Activated CD4-positive, alpha-beta T cell treated with anti-CD3 and anti-CD28 coated beads for 36 hours (primary cell): Measurements from ENCODE around the gene ERCC5. TPM values are rescaled to one million over a fixed set of nuclear protein-coding genes. Genes with fewer than 3 reads are reported as not detected.

Source experiments
- ATAC-seq: fragments of 200-7000 bp; cut with Tn5 transposase; one replicate; pipeline ENCODE4 v1.10.0; 2021; ENCODE audit warnings: mild to moderate bottlenecking, moderate library complexity
- CTCF ChIA-PET: fragments of 350-600 bp; sonication (Branson Sonifier 250); formaldehyde crosslinking; loops from one replicate; lab custom pipeline; 2021; ENCODE audit warnings: antibody characterized with exemption; lab: Charles Lee
- POLR2A ChIA-PET: fragments of 350-600 bp; sonication (Branson Sonifier 250); formaldehyde crosslinking; loops from one replicate; lab custom pipeline; 2021; ENCODE audit warnings: antibody characterized with exemption, inconsistent platforms; lab: Charles Lee
- DNase-seq: peaks from one replicate; pipeline ENCODE4 v3.0.0-alpha.2; 2020
- H3K27ac Mint-ChIP-seq: one replicate; pipeline ENCODE4 v1.8.0; 2021; ENCODE audit warnings: mixed read lengths
- H3K27me3 Mint-ChIP-seq: one replicate; pipeline ENCODE4 v1.8.0; 2021; ENCODE audit warnings: mixed read lengths
- H3K36me3 Mint-ChIP-seq: one replicate; pipeline ENCODE4 v1.8.0; 2021; ENCODE audit warnings: low read depth, mixed read lengths
- H3K4me1 Mint-ChIP-seq: one replicate; pipeline ENCODE4 v1.8.0; 2021; ENCODE audit warnings: mixed read lengths
- H3K4me3 Mint-ChIP-seq: one replicate; pipeline ENCODE4 v1.8.0; 2021; ENCODE audit warnings: mild to moderate bottlenecking, moderate library complexity, mixed read lengths
- H3K9me3 Mint-ChIP-seq: one replicate; pipeline ENCODE4 v1.8.0; 2021; ENCODE audit warnings: low read depth, mixed read lengths
- intact Hi-C, 2 experiments: fragments of 100-400 bp; cut with DNase I in 1 of 2; cut with micrococcal nuclease in 1 of 2; formaldehyde crosslinking; loops; one replicate each; pipeline versions ENCODE4 v1.14.2 to v1.15.1; 2022 to 2024; cut with DNase I, micrococcal nuclease
- total RNA-seq, 2 experiments: library from RNA; stranded (reverse); gene quantifications; one replicate each; pipeline ENCODE4 v1.2.3, GENCODE V29; 2021

ERCC5 gene
- total RNA-seq, 2 experiments from 2014 or later, result 74.8 to 79.1 TPM

GRCh38 chr13:102815788-102816187 lies 30.0 kb upstream of the ERCC5 start:
- no peaks in the 10 kb centered on the region for H3K27me3 Mint-ChIP-seq
- H3K27ac Mint-ChIP-seq, result no peak overlapping the region
- intact Hi-C loops, result no loop called here
- ATAC-seq, result no peak
- DNase-seq, result no peak
- H3K4me3 Mint-ChIP-seq, result no peak overlapping the region
- CTCF ChIA-PET, result interaction anchor here (1.4 kb wide), 1 partner anchor 11 kb away, joined by 3 read pairs; no protein-coding TSS in a partner anchor
- peaks cover 32% of the 10 kb centered on the region for H3K36me3 Mint-ChIP-seq
- H3K4me1 Mint-ChIP-seq, result peaks cover 16% of the 10 kb centered on the region
- peaks cover 2% of the 10 kb centered on the region for H3K9me3 Mint-ChIP-seq
- POLR2A ChIA-PET, result no interaction called here

GRCh38 chr13:102816708-102817107 lies 29.1 kb upstream of the ERCC5 start:
- Mint-ChIP-seq H3K36me3 (peaks cover 25% of the 10 kb centered on the region), H3K9me3 (no peaks in the 10 kb centered on the region), H3K27ac (no peak overlapping the region), H3K4me1 (peaks cover 16% of the 10 kb centered on the region), H3K4me3 (no peak overlapping the region), H3K27me3 (no peaks in the 10 kb centered on the region)
- DNase-seq, result no peak
- CTCF ChIA-PET, result no interaction called here
- no peak for ATAC-seq
- POLR2A ChIA-PET, result no interaction called here
- intact Hi-C loops, result no loop called here

- ChIA-PET CTCF (no interaction called here), POLR2A (no interaction called here)
- Mint-ChIP-seq H3K27me3 (no peaks in the 10 kb centered on the region), H3K4me1 (peaks cover 15% of the 10 kb centered on the region), H3K9me3 (no peaks in the 10 kb centered on the region), H3K36me3 (peaks cover 25% of the 10 kb centered on the region), H3K27ac (no peak overlapping the region), H3K4me3 (no peak overlapping the region)
- no peak for DNase-seq
- ATAC-seq, result no peak
- intact Hi-C loops, result no loop called here
These were observed 28.6 kb upstream of the ERCC5 start for GRCh38 chr13:102817241-102817640.

- ATAC-seq, result no peak
- Mint-ChIP-seq H3K4me3 (no peak overlapping the region), H3K4me1 (peaks cover 11% of the 10 kb centered on the region), H3K9me3 (no peaks in the 10 kb centered on the region), H3K36me3 (peaks cover 29% of the 10 kb centered on the region), H3K27me3 (no peaks in the 10 kb centered on the region), H3K27ac (no peak overlapping the region)
- DNase-seq, result no peak
- CTCF ChIA-PET, result no interaction called here
- POLR2A ChIA-PET, result no interaction called here
- intact Hi-C loops, result no loop called here
These were observed 27.9 kb upstream of the ERCC5 start for GRCh38 chr13:102817907-102818306.

GRCh38 chr13:102825400-102825799 lies 20.4 kb upstream of the ERCC5 start:
- no peak for DNase-seq
- POLR2A ChIA-PET, result no interaction called here
- intact Hi-C loops, result no loop called here
- H3K9me3 Mint-ChIP-seq, result no peaks in the 10 kb centered on the region
- CTCF ChIA-PET, result no interaction called here
- no peak overlapping the region for H3K4me3 Mint-ChIP-seq
- no peaks in the 10 kb centered on the region for H3K4me1 Mint-ChIP-seq
- no peak for ATAC-seq
- H3K27me3 Mint-ChIP-seq, result no peaks in the 10 kb centered on the region
- H3K27ac Mint-ChIP-seq, result no peak overlapping the region
- peaks cover 23% of the 10 kb centered on the region for H3K36me3 Mint-ChIP-seq

- ChIA-PET POLR2A (no interaction called here), CTCF (interaction anchor here (1.0 kb wide), 1 partner anchor 10 kb away, joined by 3 read pairs; no protein-coding TSS in a partner anchor)
- Mint-ChIP-seq H3K27ac (no peak overlapping the region), H3K4me1 (no peaks in the 10 kb centered on the region), H3K27me3 (no peaks in the 10 kb centered on the region), H3K4me3 (no peak overlapping the region), H3K9me3 (no peaks in the 10 kb centered on the region), H3K36me3 (peaks cover 23% of the 10 kb centered on the region)
- ATAC-seq (no peak), DNase-seq (no peak)
- intact Hi-C loops, result no loop called here
These were observed 19.7 kb upstream of the ERCC5 start for GRCh38 chr13:102825921-102826706.

- intact Hi-C loops, result no loop called here
- CTCF ChIA-PET, result no interaction called here
- ATAC-seq (no peak), DNase-seq (no peak)
- Mint-ChIP-seq H3K9me3 (no peaks in the 10 kb centered on the region), H3K4me1 (no peaks in the 10 kb centered on the region), H3K27ac (no peak overlapping the region), H3K27me3 (no peaks in the 10 kb centered on the region), H3K4me3 (no peak overlapping the region), H3K36me3 (peaks cover 14% of the 10 kb centered on the region)
- POLR2A ChIA-PET, result no interaction called here
These were observed 15.2 kb upstream of the ERCC5 start for GRCh38 chr13:102830646-102831045.

GRCh38 chr13:102836471-102836870 lies 9.4 kb upstream of the ERCC5 start:
- Mint-ChIP-seq H3K9me3 (no peaks in the 10 kb centered on the region), H3K27ac (no peak overlapping the region), H3K4me3 (no peak overlapping the region), H3K27me3 (no peaks in the 10 kb centered on the region), H3K36me3 (peaks cover 6% of the 10 kb centered on the region), H3K4me1 (no peaks in the 10 kb centered on the region)
- DNase-seq (no peak), ATAC-seq (no peak)
- CTCF ChIA-PET, result interaction anchor here (0.9 kb wide), 1 partner anchor 9 kb away, joined by 3 read pairs; the partner anchor contains the start of gene ERCC5
- intact Hi-C loops, result no loop called here
- POLR2A ChIA-PET, result no interaction called here

- no peak overlapping the region for H3K4me3 Mint-ChIP-seq
- H3K36me3 Mint-ChIP-seq, result peaks cover 6% of the 10 kb centered on the region
- H3K27ac Mint-ChIP-seq, result no peak overlapping the region
- intact Hi-C loops, result no loop called here
- DNase-seq, result no peak
- H3K4me1 Mint-ChIP-seq, result no peaks in the 10 kb centered on the region
- H3K27me3 Mint-ChIP-seq, result no peaks in the 10 kb centered on the region
- POLR2A ChIA-PET, result no interaction called here
- no peaks in the 10 kb centered on the region for H3K9me3 Mint-ChIP-seq
- CTCF ChIA-PET, result interaction anchor here (0.7 kb wide), 1 partner anchor 207 kb away, joined by 3 read pairs; no protein-coding TSS in a partner anchor
- no peak for ATAC-seq
These were observed 7.6 kb upstream of the ERCC5 start for GRCh38 chr13:102838273-102838672.

- Mint-ChIP-seq H3K36me3 (peaks cover 6% of the 10 kb centered on the region), H3K27ac (no peak overlapping the region), H3K4me1 (no peaks in the 10 kb centered on the region), H3K27me3 (no peaks in the 10 kb centered on the region), H3K9me3 (no peaks in the 10 kb centered on the region), H3K4me3 (no peak overlapping the region)
- ChIA-PET POLR2A (no interaction called here), CTCF (interaction anchor here (0.7 kb wide), 1 partner anchor 208 kb away, joined by 3 read pairs; no protein-coding TSS in a partner anchor)
- intact Hi-C loops, result no loop called here
- DNase-seq, result no peak
- no peak for ATAC-seq
These were observed 6.8 kb upstream of the ERCC5 start for GRCh38 chr13:102838982-102839381.

- peaks cover 5% of the 10 kb centered on the region for H3K36me3 Mint-ChIP-seq
- H3K4me3 Mint-ChIP-seq, result no peak overlapping the region
- no peaks in the 10 kb centered on the region for H3K9me3 Mint-ChIP-seq
- ATAC-seq (no peak), DNase-seq (no peak)
- H3K27me3 Mint-ChIP-seq, result no peaks in the 10 kb centered on the region
- intact Hi-C loops, result no loop called here
- H3K27ac Mint-ChIP-seq, result no peak overlapping the region
- POLR2A ChIA-PET, result no interaction called here
- H3K4me1 Mint-ChIP-seq, result peaks cover 2% of the 10 kb centered on the region
- CTCF ChIA-PET, result no interaction called here
These were observed 6.4 kb upstream of the ERCC5 start for GRCh38 chr13:102839462-102839861.

GRCh38 chr13:102845289-102845629 lies 573 bp upstream of the ERCC5 start:
- ChIA-PET CTCF (interaction anchor here (0.6 to 2.7 kb wide), 8 partner anchors 9 to 1929 kb away, joined by 3 to 16 read pairs (median 4); no protein-coding TSS in a partner anchor), POLR2A (interaction anchor here (0.6 to 2.0 kb wide), 4 partner anchors 71 to 253 kb away, joined by 3 to 17 read pairs (median 7); partner anchors contain the start of genes TEX30 and TPP2)
- H3K4me3 Mint-ChIP-seq, result peak overlapping the region; percentile 99
- DNase-seq, result no peak
- H3K4me1 Mint-ChIP-seq, result peaks cover 27% of the 10 kb centered on the region
- peak; percentile 17 for ATAC-seq
- intact Hi-C loops, result loop anchor here (1.0 to 10.0 kb wide), 7 partner anchors 45 to 451 kb away; partner anchors contain the start of genes TEX30 (in 2 of the 2), TPP2 (in 2 of the 2) and BIVM (in 1 of the 2)
- peak overlapping the region; percentile 98 for H3K27ac Mint-ChIP-seq
- H3K36me3 Mint-ChIP-seq, result peaks cover 6% of the 10 kb centered on the region
- no peaks in the 10 kb centered on the region for H3K9me3 Mint-ChIP-seq
- no peaks in the 10 kb centered on the region for H3K27me3 Mint-ChIP-seq
